Smooth muscle cell (in vitro differentiated cells): ENCODE measurements around the gene CTSC. TPM values are rescaled to one million over a fixed set of nuclear protein-coding genes. Genes with fewer than 3 reads are reported as not detected.

Experiments
- DNase-seq: peaks from one replicate; lab custom pipeline; 2025; ENCODE audit not compliant: unreplicated experiment; lab: John Stamatoyannopoulos, UW
- H2AFZ ChIP-seq: fragments of 200-600 bp; sonication (generic); 2 replicates; pipeline ENCODE4 v1.6.0; 2016; ENCODE audit warnings: antibody characterized with exemption, low read depth, mild to moderate bottlenecking
- H3F3A ChIP-seq: fragments of 200-600 bp; sonication (generic); 2 replicates; pipeline ENCODE4 v1.6.0; 2017; ENCODE audit warnings: antibody characterized with exemption, low read depth
- H3K27ac ChIP-seq: fragments of 200-600 bp; sonication (generic); 2 replicates; pipeline ENCODE4 v1.5.1; 2016; ENCODE audit warnings: low read depth, mild to moderate bottlenecking
- H3K27me3 ChIP-seq: fragments of 200-600 bp; sonication (generic); 2 replicates; pipeline ENCODE4 v1.6.1; 2016; ENCODE audit warnings: low read depth, mild to moderate bottlenecking
- H3K36me3 ChIP-seq: fragments of 200-600 bp; sonication (generic); 2 replicates; pipeline ENCODE4 v1.5.1; 2016; ENCODE audit warnings: low read depth
- H3K4me1 ChIP-seq: fragments of 200-600 bp; sonication (generic); 2 replicates; pipeline ENCODE4 v1.5.1; 2016; ENCODE audit warnings: low read depth
- H3K4me2 ChIP-seq: fragments of 200-600 bp; sonication (generic); 2 replicates; pipeline ENCODE4 v1.6.0; 2016; ENCODE audit warnings: mild to moderate bottlenecking
- H3K4me3 ChIP-seq: fragments of 200-600 bp; sonication (generic); 2 replicates; pipeline ENCODE4 v1.5.1; 2016; ENCODE audit warnings: mild to moderate bottlenecking
- H3K79me2 ChIP-seq: fragments of 200-600 bp; sonication (generic); 2 replicates; pipeline ENCODE4 v1.6.0; 2016; ENCODE audit warnings: low read depth, mild to moderate bottlenecking
- H3K9ac ChIP-seq: fragments of 200-600 bp; sonication (generic); 2 replicates; pipeline ENCODE4 v1.6.0; 2016; ENCODE audit warnings: low read depth
- H3K9me3 ChIP-seq: fragments of 200-600 bp; sonication (generic); replicated peaks from 2 replicates; pipeline ENCODE4 v1.5.1; 2016; ENCODE audit warnings: low read depth
- H4K20me1 ChIP-seq: fragments of 200-600 bp; sonication (generic); 2 replicates; pipeline ENCODE4 v1.6.0; 2016; ENCODE audit warnings: low read depth
- WGBS: methylation state at CpG from one replicate; pipeline ENCODE4 v1.1.7; 2016; ENCODE audit warnings: low lambda C conversion rate; 5-methylcytosine and 5-hydroxymethylcytosine counted together
- polyA plus RNA-seq: library from polyadenylated mRNA; unstranded; fragments of >200 nt; fragmentation: Nextera tagmentation; extraction: Ambion mirVana; gene quantifications from 2 replicates; pipeline ENCODE4 v1.2.1, GENCODE V29; 2016
- total RNA-seq: library from RNA; depleted of rRNA; stranded (reverse); fragments of >200 nt; gene quantifications from 2 replicates; pipeline ENCODE4 v1.2.3, GENCODE V29; 2014
- TF ChIP-seq, protein P1 (sequence below): fragments of 200-600 bp; sonication (generic); IDR thresholded peaks from 2 replicates; pipeline ENCODE4 v1.5.1; 2017; ENCODE audit warnings: borderline replicate concordance, mild to moderate bottlenecking, antibody characterized with exemption; ENCODE audit not compliant: insufficient read depth, poor library complexity, severe bottlenecking

CTSC gene
- total and polyA plus RNA-seq, 2 experiments from 2014 or later: 74.3 to 91.8 TPM

DNA sequence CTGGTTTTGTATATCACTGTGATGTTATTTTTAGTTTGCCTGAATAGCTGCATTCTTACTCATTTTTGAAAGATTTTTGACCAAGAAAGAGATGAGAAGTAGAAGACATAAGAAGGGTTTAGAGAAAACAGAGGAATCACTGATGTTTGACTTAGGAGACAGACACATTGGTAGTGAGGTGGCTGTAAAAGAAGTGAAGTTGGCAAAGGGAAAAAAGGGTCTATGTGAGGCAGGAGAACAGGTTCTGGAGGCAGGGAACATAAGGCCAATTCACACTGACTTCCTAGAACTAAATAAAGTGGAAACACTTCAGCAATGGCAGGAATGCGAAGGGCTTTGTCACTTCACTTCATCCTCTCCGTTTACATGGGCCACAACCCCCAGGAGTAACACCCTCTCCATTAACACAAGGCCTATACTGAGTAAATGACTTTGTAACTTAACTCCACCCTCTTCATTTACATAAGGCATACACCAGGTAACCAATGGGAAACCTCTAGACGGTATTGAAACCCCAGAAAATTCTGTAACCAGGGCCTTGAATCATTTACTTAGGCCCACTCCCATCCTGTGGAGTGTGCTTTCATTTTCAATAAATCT is 36.5 kb downstream of the CTSC start:
- no peak overlapping the region for H3K9ac ChIP-seq
- no peaks in the 10 kb centered on the region for H3K27me3 ChIP-seq
- H3K4me1 ChIP-seq: no peaks in the 10 kb centered on the region
- peaks cover 4% of the 10 kb centered on the region for H3F3A ChIP-seq
- no peaks in the 10 kb centered on the region for H3K36me3 ChIP-seq
- 40% methylated on average over 3 of the region's 3 CpGs for WGBS
- H3K9me3 ChIP-seq: peaks cover 4% of the 10 kb centered on the region
- no peaks in the 10 kb centered on the region for H3K79me2 ChIP-seq
- H4K20me1 ChIP-seq: no peaks in the 10 kb centered on the region
- no peak for DNase-seq
- TF ChIP-seq, protein P1, sequence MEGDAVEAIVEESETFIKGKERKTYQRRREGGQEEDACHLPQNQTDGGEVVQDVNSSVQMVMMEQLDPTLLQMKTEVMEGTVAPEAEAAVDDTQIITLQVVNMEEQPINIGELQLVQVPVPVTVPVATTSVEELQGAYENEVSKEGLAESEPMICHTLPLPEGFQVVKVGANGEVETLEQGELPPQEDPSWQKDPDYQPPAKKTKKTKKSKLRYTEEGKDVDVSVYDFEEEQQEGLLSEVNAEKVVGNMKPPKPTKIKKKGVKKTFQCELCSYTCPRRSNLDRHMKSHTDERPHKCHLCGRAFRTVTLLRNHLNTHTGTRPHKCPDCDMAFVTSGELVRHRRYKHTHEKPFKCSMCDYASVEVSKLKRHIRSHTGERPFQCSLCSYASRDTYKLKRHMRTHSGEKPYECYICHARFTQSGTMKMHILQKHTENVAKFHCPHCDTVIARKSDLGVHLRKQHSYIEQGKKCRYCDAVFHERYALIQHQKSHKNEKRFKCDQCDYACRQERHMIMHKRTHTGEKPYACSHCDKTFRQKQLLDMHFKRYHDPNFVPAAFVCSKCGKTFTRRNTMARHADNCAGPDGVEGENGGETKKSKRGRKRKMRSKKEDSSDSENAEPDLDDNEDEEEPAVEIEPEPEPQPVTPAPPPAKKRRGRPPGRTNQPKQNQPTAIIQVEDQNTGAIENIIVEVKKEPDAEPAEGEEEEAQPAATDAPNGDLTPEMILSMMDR: no peak
- H3K4me2 ChIP-seq: peak overlapping the region; percentile 2
- peak overlapping the region; percentile 67 for H3K27ac ChIP-seq
- peak overlapping the region; percentile 8 for H2AFZ ChIP-seq
- H3K4me3 ChIP-seq: no peak overlapping the region

DNA sequence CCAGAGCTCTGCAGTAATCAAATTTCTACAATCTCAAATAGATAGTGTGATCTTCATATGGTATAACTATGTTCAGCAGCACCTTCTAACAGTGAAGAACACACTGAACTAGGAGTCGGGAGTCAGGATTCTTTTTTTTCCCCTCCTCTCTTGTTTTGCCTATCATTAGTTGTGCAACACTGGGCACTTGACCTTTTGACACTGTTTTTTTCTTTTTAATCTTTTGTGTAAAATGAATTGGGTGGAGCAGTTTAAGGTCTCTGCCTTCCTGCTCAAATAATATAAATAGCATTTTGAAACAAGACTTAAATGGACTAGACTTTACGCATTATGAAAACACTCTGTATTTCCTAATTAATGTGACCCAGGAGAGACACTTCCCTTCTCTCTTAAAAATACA is 39.7 kb downstream of the CTSC start:
- H3K27ac ChIP-seq: no peak overlapping the region
- H3K4me1 ChIP-seq: no peaks in the 10 kb centered on the region
- 83% methylated on average over 2 of the region's 2 CpGs for WGBS
- H3K9ac ChIP-seq: no peak overlapping the region
- TF ChIP-seq, protein P1: no peak
- no peaks in the 10 kb centered on the region for H3K79me2 ChIP-seq
- no peak overlapping the region for H3K4me2 ChIP-seq
- no peaks in the 10 kb centered on the region for H3K27me3 ChIP-seq
- no peak overlapping the region for H2AFZ ChIP-seq
- peaks cover 4% of the 10 kb centered on the region for H3F3A ChIP-seq
- no peaks in the 10 kb centered on the region for H3K36me3 ChIP-seq
- no peak overlapping the region for H3K4me3 ChIP-seq
- H4K20me1 ChIP-seq: no peaks in the 10 kb centered on the region
- DNase-seq: no peak
- H3K9me3 ChIP-seq: no peaks in the 10 kb centered on the region

DNA sequence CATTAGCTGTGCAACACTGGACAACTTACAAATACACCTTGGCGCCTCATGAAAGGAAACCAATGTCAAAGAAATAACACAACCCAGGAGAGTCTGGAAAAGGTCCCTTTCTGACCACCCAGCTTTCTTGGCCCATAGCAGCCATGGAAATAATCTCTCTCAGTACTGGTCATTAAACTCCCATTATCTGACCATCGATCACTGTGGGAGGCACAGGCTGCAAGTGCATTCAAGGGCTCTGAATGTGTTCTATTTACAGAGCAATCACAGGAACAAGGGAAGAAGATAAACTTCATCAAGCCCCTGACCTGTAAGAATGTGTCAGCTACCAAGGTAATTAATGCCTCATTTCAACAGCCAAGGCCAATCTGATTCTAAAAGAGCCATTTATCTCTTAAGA is 40.1 kb downstream of the CTSC start:
- Histone ChIP-seq H3F3A (peaks cover 4% of the 10 kb centered on the region), H3K4me3 (no peak overlapping the region), H3K36me3 (no peaks in the 10 kb centered on the region), H3K79me2 (no peaks in the 10 kb centered on the region), H3K9ac (no peak overlapping the region), H3K4me1 (no peaks in the 10 kb centered on the region), H3K27me3 (no peaks in the 10 kb centered on the region), H2AFZ (no peak overlapping the region), H4K20me1 (no peaks in the 10 kb centered on the region), H3K9me3 (no peaks in the 10 kb centered on the region), H3K4me2 (no peak overlapping the region), H3K27ac (no peak overlapping the region)
- 56% methylated on average over 2 of the region's 2 CpGs for WGBS
- TF ChIP-seq, protein P1: no peak
- DNase-seq: no peak

DNA sequence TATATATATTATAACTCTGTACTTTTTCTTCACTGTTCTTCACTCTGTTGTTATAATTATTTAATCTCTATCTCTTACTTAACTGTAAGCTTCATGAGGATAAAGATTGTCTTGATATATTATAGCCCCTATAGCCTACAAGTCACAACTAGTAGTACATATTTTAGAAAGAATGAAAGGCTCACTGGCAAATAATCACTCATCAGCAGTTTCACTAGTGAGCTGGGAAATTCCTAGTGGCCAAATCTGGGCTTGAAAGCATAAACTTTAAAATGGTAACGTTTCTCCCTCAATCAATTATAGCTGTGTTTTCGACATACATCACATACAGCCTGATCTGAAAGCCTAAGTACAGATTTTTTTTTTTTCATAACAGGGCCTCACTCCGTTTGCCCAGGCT is 42.5 kb downstream of the CTSC start:
- no peak overlapping the region for H3K4me2 ChIP-seq
- no peaks in the 10 kb centered on the region for H3F3A ChIP-seq
- H3K36me3 ChIP-seq: no peaks in the 10 kb centered on the region
- no peaks in the 10 kb centered on the region for H3K4me1 ChIP-seq
- no peak overlapping the region for H2AFZ ChIP-seq
- H3K27me3 ChIP-seq: no peaks in the 10 kb centered on the region
- H3K79me2 ChIP-seq: no peaks in the 10 kb centered on the region
- no peaks in the 10 kb centered on the region for H3K9me3 ChIP-seq
- no peak for DNase-seq
- H3K4me3 ChIP-seq: no peak overlapping the region
- TF ChIP-seq, protein P1: no peak
- no peaks in the 10 kb centered on the region for H4K20me1 ChIP-seq
- H3K27ac ChIP-seq: no peak overlapping the region
- no peak overlapping the region for H3K9ac ChIP-seq
- WGBS: 90% methylated on average over 3 of the region's 3 CpGs
